ENCODE data around the gene MYO6.
A peak's percentile ranks its signal among the peaks of the same experiment; 100 is the strongest.

Gene MYO6

DNA sequence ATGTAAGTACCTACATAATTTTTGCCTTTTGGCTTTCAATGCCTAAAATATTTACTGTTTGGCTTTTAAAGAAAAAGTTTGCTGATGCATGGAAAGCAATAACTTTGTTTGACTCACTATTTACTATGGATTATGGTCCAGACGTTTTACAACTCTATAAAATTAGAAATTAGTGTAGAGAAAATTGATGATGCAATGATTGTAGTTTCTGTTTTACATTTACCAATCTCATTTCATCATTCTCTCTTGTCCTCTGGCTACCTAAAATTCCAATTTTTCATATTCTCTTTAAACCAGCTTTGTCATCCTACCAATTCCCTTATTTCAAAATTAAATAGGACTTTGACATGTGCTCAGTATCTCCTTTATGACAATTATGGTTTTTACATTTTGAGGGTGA is 192.5 kb downstream of the MYO6 start:
- no peaks in the 10 kb centered on the region for H3K79me1 ChIP-seq (ENCODE audit: low read depth, low read length)
- H3K23ac ChIP-seq (ENCODE audit: low read depth, low read length, poor library complexity), result no peak overlapping the region
- H2BK15ac ChIP-seq (ENCODE audit: low read length), result no peak overlapping the region
- no peak overlapping the region for H3K4me2 ChIP-seq (ENCODE audit: insufficient read depth, low read length, poor library complexity, severe bottlenecking)
- H3K9ac ChIP-seq (ENCODE audit: low read depth, low read length, poor library complexity), result no peak overlapping the region
- no peaks in the 10 kb centered on the region for H3K36me3 ChIP-seq (replicated peaks in 1 of 2; ENCODE audit: control insufficient read depth in 2 of 2, insufficient read depth in 2 of 2, low read length in 2 of 2)
- no peak overlapping the region for H2BK120ac ChIP-seq (ENCODE audit: low read depth, low read length)
- H3K18ac ChIP-seq (ENCODE audit: low read length), result no peak overlapping the region
- H3K4me1 ChIP-seq (ENCODE audit: control insufficient read depth in 2 of 2, insufficient read depth in 1 of 2, low read depth in 1 of 2, low read length in 2 of 2), result peaks cover 11 to 14% of the 10 kb centered on the region in 2 donors
- no peak overlapping the region for H3K14ac ChIP-seq (ENCODE audit: low read length)
- H2BK12ac ChIP-seq (ENCODE audit: low read length), result no peak overlapping the region
- no peak overlapping the region for H2AK5ac ChIP-seq (ENCODE audit: low read depth, low read length)
- peaks cover 0 to 12% (median 0%) of the 10 kb centered on the region in 3 experiments for H3K27me3 ChIP-seq (ENCODE audit: control insufficient read depth in 3 of 3, insufficient read depth in 3 of 3, low read depth in 1 of 3, low read length in 3 of 3)
- no peak overlapping the region for H2AFZ ChIP-seq (ENCODE audit: low read length)
- no peak overlapping the region for H2BK5ac ChIP-seq (ENCODE audit: low read length)
- no peak overlapping the region for H3K4me3 ChIP-seq (ENCODE audit: low read length in 2 of 2)
- no peak overlapping the region for H3K4ac ChIP-seq (ENCODE audit: low read length)
- no peak overlapping the region for H4K91ac ChIP-seq (ENCODE audit: low read depth, low read length, poor library complexity)
- H3K9me3 ChIP-seq (replicated peaks in 1 of 2; ENCODE audit: control insufficient read depth in 2 of 2, insufficient read depth in 1 of 2, low read depth in 1 of 2, low read length in 2 of 2), result no peaks in the 10 kb centered on the region
- no peak overlapping the region for H3K27ac ChIP-seq (replicated peaks; ENCODE audit: low read length)
- no peak overlapping the region for H4K8ac ChIP-seq (ENCODE audit: low read depth, low read length)
- no CpG with 5 or more reads among the region's 1 CpG for WGBS, 2 donors (ENCODE audit: extremely low coverage in 2 of 2, insufficient read length in 2 of 2, insufficient replicate concordance in 1 of 2)
- DNase-seq (ENCODE audit: low spot score), result no peak

- peaks cover 0 to 12% (median 0%) of the 10 kb centered on the region in 3 experiments for H3K27me3 ChIP-seq (ENCODE audit: control insufficient read depth in 3 of 3, insufficient read depth in 3 of 3, low read depth in 1 of 3, low read length in 3 of 3)
- H2AFZ ChIP-seq (ENCODE audit: low read length), result no peak overlapping the region
- no peak overlapping the region for H4K91ac ChIP-seq (ENCODE audit: low read depth, low read length, poor library complexity)
- no peak overlapping the region for H3K23ac ChIP-seq (ENCODE audit: low read depth, low read length, poor library complexity)
- no peak overlapping the region for H3K4me2 ChIP-seq (ENCODE audit: insufficient read depth, low read length, poor library complexity, severe bottlenecking)
- H2BK120ac ChIP-seq (ENCODE audit: low read depth, low read length), result no peak overlapping the region
- peaks cover 0 to 9% of the 10 kb centered on the region in 2 donors for H3K4me1 ChIP-seq (ENCODE audit: control insufficient read depth in 2 of 2, insufficient read depth in 1 of 2, low read depth in 1 of 2, low read length in 2 of 2)
- no peak overlapping the region for H4K8ac ChIP-seq (ENCODE audit: low read depth, low read length)
- no peak overlapping the region for H2BK15ac ChIP-seq (ENCODE audit: low read length)
- H3K14ac ChIP-seq (ENCODE audit: low read length), result no peak overlapping the region
- H3K9me3 ChIP-seq (replicated peaks in 1 of 2; ENCODE audit: control insufficient read depth in 2 of 2, insufficient read depth in 1 of 2, low read depth in 1 of 2, low read length in 2 of 2), result no peaks in the 10 kb centered on the region
- no peak overlapping the region for H3K18ac ChIP-seq (ENCODE audit: low read length)
- H2BK5ac ChIP-seq (ENCODE audit: low read length), result no peak overlapping the region
- H3K27ac ChIP-seq (replicated peaks; ENCODE audit: low read length), result no peak overlapping the region
- H3K4me3 ChIP-seq (ENCODE audit: low read length in 2 of 2), result no peak overlapping the region
- H3K9ac ChIP-seq (ENCODE audit: low read depth, low read length, poor library complexity), result no peak overlapping the region
- no peaks in the 10 kb centered on the region for H3K36me3 ChIP-seq (replicated peaks in 1 of 2; ENCODE audit: control insufficient read depth in 2 of 2, insufficient read depth in 2 of 2, low read length in 2 of 2)
- no peak overlapping the region for H2AK5ac ChIP-seq (ENCODE audit: low read depth, low read length)
- no peaks in the 10 kb centered on the region for H3K79me1 ChIP-seq (ENCODE audit: low read depth, low read length)
- WGBS, 2 donors (ENCODE audit: extremely low coverage in 2 of 2, insufficient read length in 2 of 2, insufficient replicate concordance in 1 of 2), result no CpG with 5 or more reads among the region's 2 CpGs
- no peak for DNase-seq (ENCODE audit: low spot score)
- H2BK12ac ChIP-seq (ENCODE audit: low read length), result no peak overlapping the region
- no peak overlapping the region for H3K4ac ChIP-seq (ENCODE audit: low read length)
Observed at GRCh38 chr6:75943381-75943780, 194.3 kb downstream of the MYO6 start.

- no CpG with 5 or more reads among the region's 4 CpGs for WGBS, 2 donors (ENCODE audit: extremely low coverage in 2 of 2, insufficient read length in 2 of 2, insufficient replicate concordance in 1 of 2)
- H4K91ac ChIP-seq (ENCODE audit: low read depth, low read length, poor library complexity), result no peak overlapping the region
- no peak for DNase-seq (ENCODE audit: low spot score)
- H3K79me1 ChIP-seq (ENCODE audit: low read depth, low read length), result no peaks in the 10 kb centered on the region
- H3K27ac ChIP-seq (replicated peaks; ENCODE audit: low read length), result peak overlapping the region; percentile 3
- H3K27me3 ChIP-seq (ENCODE audit: control insufficient read depth in 3 of 3, insufficient read depth in 3 of 3, low read depth in 1 of 3, low read length in 3 of 3), result peaks cover 0 to 11% (median 0%) of the 10 kb centered on the region in 3 experiments
- H3K9me3 ChIP-seq (replicated peaks in 1 of 2; ENCODE audit: control insufficient read depth in 2 of 2, insufficient read depth in 1 of 2, low read depth in 1 of 2, low read length in 2 of 2), result no peaks in the 10 kb centered on the region
- no peak overlapping the region for H2BK120ac ChIP-seq (ENCODE audit: low read depth, low read length)
- H3K4me3 ChIP-seq (ENCODE audit: low read length in 2 of 2), result no peak overlapping the region
- H3K4me1 ChIP-seq (ENCODE audit: control insufficient read depth in 2 of 2, insufficient read depth in 1 of 2, low read depth in 1 of 2, low read length in 2 of 2), result peaks cover 0 to 7% of the 10 kb centered on the region in 2 donors
- no peak overlapping the region for H2BK15ac ChIP-seq (ENCODE audit: low read length)
- H3K4me2 ChIP-seq (ENCODE audit: insufficient read depth, low read length, poor library complexity, severe bottlenecking), result no peak overlapping the region
- no peak overlapping the region for H3K4ac ChIP-seq (ENCODE audit: low read length)
- H3K9ac ChIP-seq (ENCODE audit: low read depth, low read length, poor library complexity), result no peak overlapping the region
- H2AFZ ChIP-seq (ENCODE audit: low read length), result no peak overlapping the region
- no peak overlapping the region for H2AK5ac ChIP-seq (ENCODE audit: low read depth, low read length)
- H3K23ac ChIP-seq (ENCODE audit: low read depth, low read length, poor library complexity), result no peak overlapping the region
- no peaks in the 10 kb centered on the region for H3K36me3 ChIP-seq (replicated peaks in 1 of 2; ENCODE audit: control insufficient read depth in 2 of 2, insufficient read depth in 2 of 2, low read length in 2 of 2)
- no peak overlapping the region for H2BK12ac ChIP-seq (ENCODE audit: low read length)
- H2BK5ac ChIP-seq (ENCODE audit: low read length), result no peak overlapping the region
- H4K8ac ChIP-seq (ENCODE audit: low read depth, low read length), result no peak overlapping the region
- H3K18ac ChIP-seq (ENCODE audit: low read length), result no peak overlapping the region
- no peak overlapping the region for H3K14ac ChIP-seq (ENCODE audit: low read length)
Observed at GRCh38 chr6:75946146-75946831, 197.2 kb downstream of the MYO6 start.

- H4K91ac ChIP-seq (ENCODE audit: low read depth, low read length, poor library complexity), result no peak overlapping the region
- H2BK15ac ChIP-seq (ENCODE audit: low read length), result no peak overlapping the region
- no peak overlapping the region for H4K8ac ChIP-seq (ENCODE audit: low read depth, low read length)
- no peaks in the 10 kb centered on the region for H3K79me1 ChIP-seq (ENCODE audit: low read depth, low read length)
- no peak overlapping the region for H2AK5ac ChIP-seq (ENCODE audit: low read depth, low read length)
- no peak for DNase-seq (ENCODE audit: low spot score)
- WGBS, 2 donors (ENCODE audit: extremely low coverage in 2 of 2, insufficient read length in 2 of 2, insufficient replicate concordance in 1 of 2), result no CpG with 5 or more reads among the region's 5 CpGs
- peaks cover 0 to 8% (median 0%) of the 10 kb centered on the region in 3 experiments for H3K27me3 ChIP-seq (ENCODE audit: control insufficient read depth in 3 of 3, insufficient read depth in 3 of 3, low read depth in 1 of 3, low read length in 3 of 3)
- H3K18ac ChIP-seq (ENCODE audit: low read length), result no peak overlapping the region
- no peaks in the 10 kb centered on the region for H3K36me3 ChIP-seq (replicated peaks in 1 of 2; ENCODE audit: control insufficient read depth in 2 of 2, insufficient read depth in 2 of 2, low read length in 2 of 2)
- H3K9me3 ChIP-seq (replicated peaks in 1 of 2; ENCODE audit: control insufficient read depth in 2 of 2, insufficient read depth in 1 of 2, low read depth in 1 of 2, low read length in 2 of 2), result no peaks in the 10 kb centered on the region
- H3K4me3 ChIP-seq (ENCODE audit: low read length in 2 of 2), result no peak overlapping the region
- no peak overlapping the region for H3K23ac ChIP-seq (ENCODE audit: low read depth, low read length, poor library complexity)
- no peak overlapping the region for H3K4me2 ChIP-seq (ENCODE audit: insufficient read depth, low read length, poor library complexity, severe bottlenecking)
- H3K9ac ChIP-seq (ENCODE audit: low read depth, low read length, poor library complexity), result no peak overlapping the region
- H3K14ac ChIP-seq (ENCODE audit: low read length), result no peak overlapping the region
- no peak overlapping the region for H3K27ac ChIP-seq (replicated peaks; ENCODE audit: low read length)
- no peak overlapping the region for H3K4ac ChIP-seq (ENCODE audit: low read length)
- no peak overlapping the region for H2AFZ ChIP-seq (ENCODE audit: low read length)
- H2BK5ac ChIP-seq (ENCODE audit: low read length), result no peak overlapping the region
- no peak overlapping the region for H2BK120ac ChIP-seq (ENCODE audit: low read depth, low read length)
- no peak overlapping the region for H2BK12ac ChIP-seq (ENCODE audit: low read length)
- peaks cover 0 to 7% of the 10 kb centered on the region in 2 donors for H3K4me1 ChIP-seq (ENCODE audit: control insufficient read depth in 2 of 2, insufficient read depth in 1 of 2, low read depth in 1 of 2, low read length in 2 of 2)
Observed at GRCh38 chr6:75947935-75948334, 198.9 kb downstream of the MYO6 start.
